GM12878 (cell line): ENCODE measurements around the gene LDLRAD4. TPM values are rescaled to one million over a fixed set of nuclear protein-coding genes. Genes with fewer than 3 reads are reported as not detected.

Source experiments
- ATAC-seq: fragments of 200-7000 bp; cut with Tn5 transposase; 3 replicates; pipeline ENCODE4 v1.9.1; 2020; ENCODE audit warnings: mild to moderate bottlenecking, moderate library complexity
- BruUV-seq: library from RNA; stranded (reverse); fragments of 400-500 nt; replicated peaks from 2 replicates; lab custom pipeline; 2021; lab: Mats Ljungman, UMichigan
- CTCF ChIA-PET: fragments of 300-600 bp; sonication (Branson Sonifier 250); formaldehyde crosslinking; extraction: SDS; loops from one replicate; lab custom pipeline; 2021; ENCODE audit warnings: inconsistent platforms; lab: Yijun Ruan, JAX
- POLR2A ChIA-PET: fragments of 350-600 bp; formaldehyde crosslinking; extraction: SDS; loops from one replicate; lab custom pipeline; 2021; ENCODE audit warnings: inconsistent platforms; lab: Charles Lee
- RAD21 ChIA-PET: fragments of 300-600 bp; sonication (Branson Sonifier 250); formaldehyde crosslinking; loops from one replicate; lab custom pipeline; 2023; ENCODE audit warnings: antibody characterized with exemption; ENCODE audit not compliant: unreplicated experiment; lab: Charles Lee
- SMC1A ChIA-PET: fragments of 300-600 bp; sonication (Branson Sonifier 250); formaldehyde crosslinking; loops from one replicate; lab custom pipeline; 2023; ENCODE audit not compliant: unreplicated experiment, uncharacterized antibody; lab: Charles Lee
- DNase-seq: peaks from one replicate; pipeline ENCODE4 v3.0.0-alpha.2; 2011; ENCODE audit warnings: low read depth, low spot score
- FAIRE-seq: peaks from 3 replicates; lab custom pipeline; 2011; peaks lifted over from hg19 to GRCh38; lab: Jason Lieb, UNC
- H2AFZ ChIP-seq: 2 replicates; pipeline ENCODE4 v1.6.0; 2011; ENCODE audit warnings: low read depth, low read length, control low read depth; ENCODE audit not compliant: control insufficient read depth
- H3K27ac ChIP-seq: 2 replicates; pipeline ENCODE4 v1.5.1; 2011; ENCODE audit warnings: control low read depth; ENCODE audit not compliant: control insufficient read depth, insufficient read depth
- H3K27me3 ChIP-seq, 2 experiments: replicated peaks in 1 of 2; 2 replicates each; pipeline versions ENCODE4 v1.6.0 to v1.6.1; 2011; ENCODE audit warnings: low read length in 1 of 2; ENCODE audit not compliant: control insufficient read depth in 2 of 2, insufficient read depth in 2 of 2
- H3K36me3 ChIP-seq, 2 experiments: 2 replicates each; pipeline ENCODE4 v1.5.1; 2011; ENCODE audit warnings: low read length in 1 of 2; ENCODE audit not compliant: control insufficient read depth in 2 of 2, insufficient read depth in 2 of 2
- H3K4me1 ChIP-seq: 2 replicates; pipeline ENCODE4 v1.6.1; 2011; ENCODE audit warnings: mild to moderate bottlenecking, low read length, moderate library complexity, mixed read lengths; ENCODE audit not compliant: control insufficient read depth, insufficient read depth
- H3K4me2 ChIP-seq: 2 replicates; pipeline ENCODE4 v1.6.0; 2011; ENCODE audit warnings: control low read depth; ENCODE audit not compliant: control insufficient read depth, insufficient read depth
- H3K4me3 ChIP-seq: fragments of 200-600 bp; sonication (generic); 2 replicates; pipeline ENCODE4 v1.5.1; 2016
- H3K79me2 ChIP-seq: 2 replicates; pipeline ENCODE4 v1.6.0; 2011; ENCODE audit warnings: low read length; ENCODE audit not compliant: control insufficient read depth, insufficient read depth
- H3K9ac ChIP-seq: 2 replicates; pipeline ENCODE4 v1.8.0; 2011; ENCODE audit warnings: low read length, control low read depth, mixed read lengths; ENCODE audit not compliant: control insufficient read depth, insufficient read depth
- H3K9me3 ChIP-seq: replicated peaks from 3 replicates; pipeline ENCODE4 v1.5.1; 2011; ENCODE audit warnings: mild to moderate bottlenecking, low read length; ENCODE audit not compliant: control insufficient read depth, insufficient read depth
- H4K20me1 ChIP-seq: 2 replicates; pipeline ENCODE4 v1.6.0; 2011; ENCODE audit not compliant: control insufficient read depth, insufficient read depth
- ATF2 ChIP-seq: IDR thresholded peaks from 2 replicates; pipeline ENCODE4 v1.6.1; 2012; ENCODE audit warnings: low read length, inconsistent platforms
- CBX5 ChIP-seq: sonication (generic); IDR thresholded peaks from 2 replicates; pipeline ENCODE4 v1.6.1; 2016; ENCODE audit warnings: low read depth, moderate library complexity, mild to moderate bottlenecking, inconsistent platforms
- CHD1 ChIP-seq: IDR thresholded peaks from 2 replicates; pipeline ENCODE4 v1.6.1; 2012; ENCODE audit warnings: low read depth, low read length, improper control_type of control experiment
- ESRRA ChIP-seq: IDR thresholded peaks from 2 replicates; pipeline ENCODE4 v1.6.1; 2012; ENCODE audit warnings: mild to moderate bottlenecking, low read length, improper control_type of control experiment
- FOS ChIP-seq: IDR thresholded peaks from 3 replicates; pipeline ENCODE4 v1.6.1; 2011; ENCODE audit warnings: borderline replicate concordance; ENCODE audit not compliant: insufficient read length; ENCODE audit errors: extremely low read depth
- POLR2AphosphoS5 ChIP-seq: IDR thresholded peaks from 2 replicates; pipeline ENCODE4 v1.6.1; 2011; ENCODE audit warnings: mild to moderate bottlenecking, low read length, inconsistent platforms
- RAD51 ChIP-seq: fragments of 450-650 bp; IDR thresholded peaks from 2 replicates; pipeline ENCODE4 v1.6.1; 2016; ENCODE audit warnings: moderate library complexity, mild to moderate bottlenecking, inconsistent platforms
- RCOR1 ChIP-seq: conservative IDR thresholded peaks from 2 replicates; pipeline ENCODE4 v1.6.1; 2012; ENCODE audit warnings: low read depth, low read length, improper control_type of control experiment
- TCF12 ChIP-seq: IDR thresholded peaks from 2 replicates; pipeline ENCODE4 v1.6.1; 2011; ENCODE audit warnings: low read depth, mild to moderate bottlenecking, low read length
- YY1 ChIP-seq: IDR thresholded peaks from 2 replicates; pipeline ENCODE4 v1.6.1; 2011; ENCODE audit warnings: low read depth, mild to moderate bottlenecking, low read length
- WGBS: methylation state at CpG from one replicate; pipeline ENCODE4 v1.1.6; 2016; ENCODE audit warnings: low lambda C conversion rate; ENCODE audit not compliant: insufficient replicate concordance, insufficient coverage; ENCODE audit errors: missing lambda C conversion rate; 5-methylcytosine and 5-hydroxymethylcytosine counted together
- in situ Hi-C: fragments of 300-500 bp; cut with MboI; formaldehyde crosslinking; loops from 9 replicates; pipeline ENCODE4 v1.14.3; 2018; ENCODE audit warnings: mixed read lengths
- intact Hi-C: fragments of 100-400 bp; cut with micrococcal nuclease; formaldehyde crosslinking; loops from one replicate; pipeline ENCODE4 v1.14.2; 2022; ENCODE audit not compliant: unreplicated experiment
- polyA plus RNA-seq, 11 experiments: library from polyadenylated mRNA; depleted of rRNA in 4 of 11; unstranded in 6 of 11; stranded (reverse) in 5 of 11; fragments of >200 nt; fragmentation: Nextera tagmentation in 4 of 11; fragmentation: Illumina TruSeq in 1 of 11; extraction: Ambion mirVana in 4 of 11; extraction: Trizol in 1 of 11; gene quantifications; 1 replicate in 1 of 11; 2 replicates in 10 of 11; pipeline versions ENCODE4 v1.2.1 to v1.2.3, GENCODE V29; 2011 to 2016; ENCODE audit warnings: inconsistent platforms in 2 of 11, missing spikeins in 2 of 11, low read depth in 1 of 11
- total RNA-seq, 4 experiments: library from RNA; depleted of rRNA in 3 of 4; stranded (reverse); fragments of >200 nt in 3 of 4; fragmentation: Illumina TruSeq in 1 of 4; extraction: Trizol in 1 of 4; gene quantifications; 2 replicates each; pipeline versions ENCODE4 v1.2.1 to v1.2.3, GENCODE V29; 2013 to 2021

The LDLRAD4 gene
- total and polyA plus RNA-seq, 10 of the 15 experiments (the other 5 are each of a cell fraction or from before 2014, with no cell fraction given) = 2.7 to 16.8 (median 11.2) TPM

GRCh38 chr18:13491138-13491537 lies 272.6 kb downstream of the LDLRAD4 start:
- RAD21 ChIA-PET = interaction anchor here (1.3 kb wide), 1 partner anchor 11 kb away, joined by 3 read pairs; no protein-coding TSS in a partner anchor
- no peaks in the 10 kb centered on the region for H4K20me1 ChIP-seq
- TF ChIP-seq RAD51 (no peak), ATF2 (no peak), CBX5 (no peak), POLR2AphosphoS5 (no peak), CHD1 (no peak), FOS (no peak), ESRRA (no peak), RCOR1 (no peak), TCF12 (no peak), YY1 (no peak)
- no peak overlapping the region for H3K4me3 ChIP-seq
- SMC1A ChIA-PET = no interaction called here
- CTCF ChIA-PET = interaction anchor here (0.5 to 1.0 kb wide), 3 partner anchors 11 to 935 kb away, joined by 3 to 4 read pairs (median 3); no protein-coding TSS in a partner anchor
- H3K9me3 ChIP-seq = no peaks in the 10 kb centered on the region
- no peak overlapping the region for H3K9ac ChIP-seq
- intact Hi-C loops (no loop called here), in situ Hi-C loops (no loop called here)
- WGBS = 85% methylated on average over 10 of the region's 10 CpGs
- no peak for ATAC-seq
- BruUV-seq = no TSS peak
- no peak for DNase-seq
- no peaks in the 10 kb centered on the region for H3K79me2 ChIP-seq
- no peak overlapping the region for H3K27ac ChIP-seq
- POLR2A ChIA-PET = no interaction called here
- H3K4me1 ChIP-seq = no peaks in the 10 kb centered on the region
- H3K36me3 ChIP-seq = no peaks in the 10 kb centered on the region
- no peak for FAIRE-seq
- H3K4me2 ChIP-seq = no peak overlapping the region
- H2AFZ ChIP-seq = no peak overlapping the region
- H3K27me3 ChIP-seq = peaks cover 0 to 2% of the 10 kb centered on the region in 2 experiments; a peak in 2 of 4 replicates
